HEK293 (cell line): ENCODE data around the gene ZP3.

Source experiments
- YY1 ChIP-seq: fragments of 450-650 bp; formaldehyde crosslinking; IDR thresholded peaks from 2 replicates; pipeline ENCODE4 v1.5.1; 2018; ENCODE audit warnings: missing biosample characterization, missing genetic modification characterization
- ZNF341 ChIP-seq: fragments of 450-650 bp; formaldehyde crosslinking; IDR thresholded peaks from 2 replicates; pipeline ENCODE4; 2016; ENCODE audit warnings: low read depth, missing biosample characterization, missing genetic modification characterization
- ZNF747 ChIP-seq: fragments of 450-650 bp; formaldehyde crosslinking; IDR thresholded peaks from 2 replicates; pipeline ENCODE4 v1.5.1; 2016; ENCODE audit warnings: missing biosample characterization, missing genetic modification characterization
- TF ChIP-seq, protein P1 (sequence below): fragments of 450-650 bp; formaldehyde crosslinking; IDR thresholded peaks from 2 replicates; pipeline ENCODE4 v1.5.1; 2016; ENCODE audit warnings: missing biosample characterization, missing genetic modification characterization
- TF ChIP-seq, protein P2 (sequence below): IDR thresholded peaks from 2 replicates; pipeline ENCODE4 v1.6.1; 2011; ENCODE audit warnings: mild to moderate bottlenecking, low read depth, low read length, borderline replicate concordance

DNA sequence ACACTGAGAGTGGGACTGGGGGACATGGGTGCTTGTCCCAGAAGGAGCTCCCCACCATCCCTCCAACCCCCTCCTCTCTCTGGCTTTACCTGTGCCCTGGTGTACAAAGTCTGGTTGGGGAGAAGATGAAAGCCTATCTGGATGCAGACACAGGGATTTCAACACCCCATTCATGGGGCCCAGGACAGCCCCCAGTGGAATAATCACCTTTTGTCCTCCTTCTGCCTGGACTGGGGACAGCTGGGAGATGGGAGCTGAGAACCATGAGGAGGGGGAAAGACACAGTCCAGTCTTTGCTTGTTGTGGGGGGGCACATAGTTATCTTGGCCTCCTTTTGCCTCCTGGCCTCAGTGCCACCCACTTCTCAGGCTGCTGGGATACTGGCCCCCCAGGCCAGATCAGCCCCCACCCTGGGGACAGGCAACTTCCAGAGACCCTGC is 16.6 kb upstream of the ZP3 start:
- TF ChIP-seq ZNF341 (tag by site-specific recombination) (no peak), ZNF747 (tag by site-specific recombination) (no peak), YY1 (tag by site-specific recombination) (no peak)
- TF ChIP-seq, protein P1, sequence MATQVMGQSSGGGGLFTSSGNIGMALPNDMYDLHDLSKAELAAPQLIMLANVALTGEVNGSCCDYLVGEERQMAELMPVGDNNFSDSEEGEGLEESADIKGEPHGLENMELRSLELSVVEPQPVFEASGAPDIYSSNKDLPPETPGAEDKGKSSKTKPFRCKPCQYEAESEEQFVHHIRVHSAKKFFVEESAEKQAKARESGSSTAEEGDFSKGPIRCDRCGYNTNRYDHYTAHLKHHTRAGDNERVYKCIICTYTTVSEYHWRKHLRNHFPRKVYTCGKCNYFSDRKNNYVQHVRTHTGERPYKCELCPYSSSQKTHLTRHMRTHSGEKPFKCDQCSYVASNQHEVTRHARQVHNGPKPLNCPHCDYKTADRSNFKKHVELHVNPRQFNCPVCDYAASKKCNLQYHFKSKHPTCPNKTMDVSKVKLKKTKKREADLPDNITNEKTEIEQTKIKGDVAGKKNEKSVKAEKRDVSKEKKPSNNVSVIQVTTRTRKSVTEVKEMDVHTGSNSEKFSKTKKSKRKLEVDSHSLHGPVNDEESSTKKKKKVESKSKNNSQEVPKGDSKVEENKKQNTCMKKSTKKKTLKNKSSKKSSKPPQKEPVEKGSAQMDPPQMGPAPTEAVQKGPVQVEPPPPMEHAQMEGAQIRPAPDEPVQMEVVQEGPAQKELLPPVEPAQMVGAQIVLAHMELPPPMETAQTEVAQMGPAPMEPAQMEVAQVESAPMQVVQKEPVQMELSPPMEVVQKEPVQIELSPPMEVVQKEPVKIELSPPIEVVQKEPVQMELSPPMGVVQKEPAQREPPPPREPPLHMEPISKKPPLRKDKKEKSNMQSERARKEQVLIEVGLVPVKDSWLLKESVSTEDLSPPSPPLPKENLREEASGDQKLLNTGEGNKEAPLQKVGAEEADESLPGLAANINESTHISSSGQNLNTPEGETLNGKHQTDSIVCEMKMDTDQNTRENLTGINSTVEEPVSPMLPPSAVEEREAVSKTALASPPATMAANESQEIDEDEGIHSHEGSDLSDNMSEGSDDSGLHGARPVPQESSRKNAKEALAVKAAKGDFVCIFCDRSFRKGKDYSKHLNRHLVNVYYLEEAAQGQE (tag by site-specific recombination): no peak
- TF ChIP-seq, protein P2, sequence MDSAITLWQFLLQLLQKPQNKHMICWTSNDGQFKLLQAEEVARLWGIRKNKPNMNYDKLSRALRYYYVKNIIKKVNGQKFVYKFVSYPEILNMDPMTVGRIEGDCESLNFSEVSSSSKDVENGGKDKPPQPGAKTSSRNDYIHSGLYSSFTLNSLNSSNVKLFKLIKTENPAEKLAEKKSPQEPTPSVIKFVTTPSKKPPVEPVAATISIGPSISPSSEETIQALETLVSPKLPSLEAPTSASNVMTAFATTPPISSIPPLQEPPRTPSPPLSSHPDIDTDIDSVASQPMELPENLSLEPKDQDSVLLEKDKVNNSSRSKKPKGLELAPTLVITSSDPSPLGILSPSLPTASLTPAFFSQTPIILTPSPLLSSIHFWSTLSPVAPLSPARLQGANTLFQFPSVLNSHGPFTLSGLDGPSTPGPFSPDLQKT: no peak
